ENCODE data around the gene PRRG4.

DNA sequence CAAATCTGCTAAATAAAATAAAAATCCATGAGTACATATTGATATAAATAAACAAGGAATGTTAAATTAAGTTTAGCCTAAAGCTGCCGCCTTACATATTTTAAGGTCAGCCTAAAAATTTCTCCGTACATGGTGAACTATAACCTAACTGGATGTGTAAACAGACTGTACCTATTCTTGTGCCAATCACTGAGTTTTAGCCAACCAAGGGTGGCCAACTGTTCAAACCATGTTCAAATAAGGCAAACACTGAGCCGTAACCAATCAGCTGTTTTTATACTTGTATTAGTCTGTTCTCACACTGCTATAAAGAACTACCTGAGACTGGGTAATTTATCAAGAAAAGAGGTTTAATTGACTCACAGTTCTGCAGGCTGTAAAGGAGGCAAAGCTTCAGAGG, 54.3 kb downstream of the PRRG4 start:
- TF ChIP-seq, protein P1, sequence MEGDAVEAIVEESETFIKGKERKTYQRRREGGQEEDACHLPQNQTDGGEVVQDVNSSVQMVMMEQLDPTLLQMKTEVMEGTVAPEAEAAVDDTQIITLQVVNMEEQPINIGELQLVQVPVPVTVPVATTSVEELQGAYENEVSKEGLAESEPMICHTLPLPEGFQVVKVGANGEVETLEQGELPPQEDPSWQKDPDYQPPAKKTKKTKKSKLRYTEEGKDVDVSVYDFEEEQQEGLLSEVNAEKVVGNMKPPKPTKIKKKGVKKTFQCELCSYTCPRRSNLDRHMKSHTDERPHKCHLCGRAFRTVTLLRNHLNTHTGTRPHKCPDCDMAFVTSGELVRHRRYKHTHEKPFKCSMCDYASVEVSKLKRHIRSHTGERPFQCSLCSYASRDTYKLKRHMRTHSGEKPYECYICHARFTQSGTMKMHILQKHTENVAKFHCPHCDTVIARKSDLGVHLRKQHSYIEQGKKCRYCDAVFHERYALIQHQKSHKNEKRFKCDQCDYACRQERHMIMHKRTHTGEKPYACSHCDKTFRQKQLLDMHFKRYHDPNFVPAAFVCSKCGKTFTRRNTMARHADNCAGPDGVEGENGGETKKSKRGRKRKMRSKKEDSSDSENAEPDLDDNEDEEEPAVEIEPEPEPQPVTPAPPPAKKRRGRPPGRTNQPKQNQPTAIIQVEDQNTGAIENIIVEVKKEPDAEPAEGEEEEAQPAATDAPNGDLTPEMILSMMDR (conservative IDR thresholded peaks at IDR 0.05): no peak
- TF ChIP-seq ZFX (IDR thresholded peaks at IDR 0.05): no peak

All from C4-2B (cell line).